Endothelial cell of umbilical vein (primary cell): ENCODE data around the gene C16orf95.

Experiments
- EZH2 ChIP-seq: IDR thresholded peaks from 2 replicates; pipeline ENCODE4 v1.6.1; 2012; ENCODE audit warnings: borderline replicate concordance, low read depth, mild to moderate bottlenecking, moderate library complexity, low read length, inconsistent platforms; ENCODE audit not compliant: severe bottlenecking
- FOS ChIP-seq: IDR thresholded peaks from 2 replicates; pipeline ENCODE4 v1.6.1; 2011; ENCODE audit warnings: mild to moderate bottlenecking, low read length, moderate library complexity, borderline replicate concordance; ENCODE audit not compliant: insufficient read depth
- JUN ChIP-seq: IDR thresholded peaks from 2 replicates; pipeline ENCODE4 v1.6.1; 2011; ENCODE audit warnings: borderline replicate concordance, low read depth; ENCODE audit not compliant: insufficient read length, insufficient read depth
- MAX ChIP-seq: IDR thresholded peaks from 2 replicates; pipeline ENCODE4 v1.6.1; 2011; ENCODE audit not compliant: insufficient read depth, insufficient read length
- MYC ChIP-seq: IDR thresholded peaks from one replicate; pipeline ENCODE4 v1.6.1; 2011; ENCODE audit warnings: mild to moderate bottlenecking, low read depth, low read length
- POLR2A ChIP-seq: IDR thresholded peaks from 2 replicates; pipeline ENCODE4 v1.6.1; 2012; ENCODE audit warnings: low read depth, mild to moderate bottlenecking, control low read depth, low read length
- POLR2AphosphoS5 ChIP-seq: IDR thresholded peaks from 2 replicates; pipeline ENCODE4 v1.6.1; 2012; ENCODE audit warnings: low read depth, mild to moderate bottlenecking, control low read depth, low read length, moderate library complexity; ENCODE audit not compliant: insufficient read depth
- TF ChIP-seq, protein P1 (sequence below), 2 donors: IDR thresholded peaks; 1 replicate in 1 of 2; 2 replicates in 1 of 2; pipeline ENCODE4 v1.5.1; 2011; ENCODE audit warnings: low read length in 2 of 2, mild to moderate bottlenecking in 2 of 2, moderate library complexity in 2 of 2, control low read depth in 1 of 2, inconsistent platforms in 1 of 2, low read depth in 1 of 2; ENCODE audit not compliant: insufficient read depth in 1 of 2; ENCODE audit errors: extremely low read depth in 1 of 2

- TF ChIP-seq, protein P1, sequence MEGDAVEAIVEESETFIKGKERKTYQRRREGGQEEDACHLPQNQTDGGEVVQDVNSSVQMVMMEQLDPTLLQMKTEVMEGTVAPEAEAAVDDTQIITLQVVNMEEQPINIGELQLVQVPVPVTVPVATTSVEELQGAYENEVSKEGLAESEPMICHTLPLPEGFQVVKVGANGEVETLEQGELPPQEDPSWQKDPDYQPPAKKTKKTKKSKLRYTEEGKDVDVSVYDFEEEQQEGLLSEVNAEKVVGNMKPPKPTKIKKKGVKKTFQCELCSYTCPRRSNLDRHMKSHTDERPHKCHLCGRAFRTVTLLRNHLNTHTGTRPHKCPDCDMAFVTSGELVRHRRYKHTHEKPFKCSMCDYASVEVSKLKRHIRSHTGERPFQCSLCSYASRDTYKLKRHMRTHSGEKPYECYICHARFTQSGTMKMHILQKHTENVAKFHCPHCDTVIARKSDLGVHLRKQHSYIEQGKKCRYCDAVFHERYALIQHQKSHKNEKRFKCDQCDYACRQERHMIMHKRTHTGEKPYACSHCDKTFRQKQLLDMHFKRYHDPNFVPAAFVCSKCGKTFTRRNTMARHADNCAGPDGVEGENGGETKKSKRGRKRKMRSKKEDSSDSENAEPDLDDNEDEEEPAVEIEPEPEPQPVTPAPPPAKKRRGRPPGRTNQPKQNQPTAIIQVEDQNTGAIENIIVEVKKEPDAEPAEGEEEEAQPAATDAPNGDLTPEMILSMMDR (IDR thresholded peaks at IDR 0.05; ENCODE audit: extremely low read depth in 1 of 2, insufficient read depth in 1 of 2, low read depth in 1 of 2, low read length in 2 of 2): no peak
- no peak for TF ChIP-seq MAX
- no peak for TF ChIP-seq POLR2AphosphoS5
- TF ChIP-seq POLR2A: no peak
- TF ChIP-seq EZH2: no peak
- TF ChIP-seq MYC: no peak
- no peak for TF ChIP-seq FOS
- TF ChIP-seq JUN: no peak
Measured at GRCh38 chr16:87342978-87343752, 26.0 kb upstream of the C16orf95 start.
